ES-I3 (cell line): ENCODE data around the gene MYL5.
"Not testable (repeated sequence)": the region's sequence is repeated elsewhere in the genome, so short reads cannot be mapped to it uniquely, and the experiment has no call there.

Experiments used
- H3K36me3 ChIP-seq: 2 replicates; pipeline ENCODE4 v1.6.1; 2013; ENCODE audit warnings: mild to moderate bottlenecking, low read length, control low read depth, moderate library complexity; ENCODE audit not compliant: insufficient read depth
- H3K4me1 ChIP-seq: 2 replicates; pipeline ENCODE4 v1.6.1; 2013; ENCODE audit warnings: mild to moderate bottlenecking, control low read depth, low read length; ENCODE audit not compliant: insufficient read depth
- H3K9ac ChIP-seq: 2 replicates; pipeline ENCODE4 v1.6.1; 2013; ENCODE audit warnings: low read depth, mild to moderate bottlenecking, low read length, moderate library complexity
- H3K9me3 ChIP-seq: 2 replicates; pipeline ENCODE4 v1.6.1; 2013; ENCODE audit warnings: mild to moderate bottlenecking, low read length, moderate library complexity; ENCODE audit not compliant: control insufficient read depth, insufficient read depth

The MYL5 gene

GRCh38 chr4:632926-633325, 41.4 kb upstream of the MYL5 start:
- Histone ChIP-seq H3K9me3 (no peaks in the 10 kb centered on the region), H3K36me3 (no peaks in the 10 kb centered on the region), H3K4me1 (no peaks in the 10 kb centered on the region; the same call in 1 of the 2 replicates), H3K9ac (no peak overlapping the region)

DNA sequence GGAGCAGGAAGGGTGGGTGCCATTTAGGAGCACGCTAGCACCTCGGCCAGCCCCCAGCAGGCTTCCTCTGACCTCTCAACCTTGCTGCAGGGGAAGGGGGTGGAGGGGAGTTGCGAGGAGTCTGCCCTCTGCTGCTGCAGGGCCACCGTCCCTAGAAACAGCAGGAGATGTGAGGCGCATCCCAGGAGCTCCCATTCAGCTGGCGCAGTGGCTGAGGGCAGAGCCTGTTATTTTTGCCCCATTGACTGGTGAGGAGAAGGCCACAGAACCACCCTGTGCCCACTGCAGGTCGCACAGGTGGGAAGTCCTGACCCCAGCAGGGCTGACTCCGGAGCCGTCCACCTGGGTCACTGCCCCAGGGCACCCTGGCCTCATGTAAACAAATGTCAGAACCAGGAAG, 40.9 kb upstream of the MYL5 start:
- H3K9ac ChIP-seq, result no peak overlapping the region
- H3K4me1 ChIP-seq, result no peaks in the 10 kb centered on the region; the same call in 1 of the 2 replicates
- no peaks in the 10 kb centered on the region for H3K9me3 ChIP-seq
- no peaks in the 10 kb centered on the region for H3K36me3 ChIP-seq

DNA sequence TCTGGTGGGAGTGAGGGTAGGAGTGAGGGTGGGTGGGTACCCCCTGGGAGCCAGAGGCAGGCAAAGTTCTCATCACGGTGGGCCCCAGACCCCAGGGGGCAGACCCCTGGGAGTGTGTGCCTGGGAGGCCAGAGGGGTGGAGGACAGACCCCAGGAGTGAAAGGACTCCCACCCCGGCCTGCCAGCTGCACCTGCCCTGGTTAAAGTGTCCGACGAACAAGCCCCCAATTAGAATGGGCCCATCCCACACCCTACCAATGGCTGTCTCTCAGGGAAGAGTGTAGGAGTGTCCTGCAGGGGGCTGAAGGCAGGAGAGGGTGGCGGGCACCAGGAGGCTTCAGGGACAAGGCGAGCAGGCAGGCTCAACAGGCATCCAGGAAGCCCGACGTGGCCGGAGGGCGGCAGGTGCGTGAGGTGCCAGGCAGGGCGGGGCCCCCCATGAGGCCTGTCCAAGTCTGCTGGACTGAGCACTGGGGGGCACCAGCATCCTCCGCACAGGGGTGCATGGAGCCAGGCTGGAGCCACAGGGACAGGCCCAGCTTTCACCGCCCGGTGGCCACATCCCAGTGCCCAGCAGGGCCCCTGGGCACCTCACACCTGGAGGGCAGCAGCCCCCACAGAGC, 40.3 kb upstream of the MYL5 start:
- H3K9me3 ChIP-seq, result no peaks in the 10 kb centered on the region
- H3K36me3 ChIP-seq, result no peaks in the 10 kb centered on the region
- no peak overlapping the region for H3K9ac ChIP-seq
- no peaks in the 10 kb centered on the region; the same call in 1 of the 2 replicates for H3K4me1 ChIP-seq

GRCh38 chr4:634599-634985, 39.8 kb upstream of the MYL5 start:
- Histone ChIP-seq H3K36me3 (no peaks in the 10 kb centered on the region), H3K4me1 (no peaks in the 10 kb centered on the region; the same call in 1 of the 2 replicates), H3K9me3 (no peaks in the 10 kb centered on the region), H3K9ac (no peak overlapping the region)

- H3K36me3 ChIP-seq, H3K9ac ChIP-seq, H3K4me1 ChIP-seq, H3K9me3 ChIP-seq: not testable (repeated sequence)
Observed at GRCh38 chr4:635066-635835, 39.1 kb upstream of the MYL5 start.

- Histone ChIP-seq H3K4me1 (no peaks in the 10 kb centered on the region; the same call in 1 of the 2 replicates), H3K9ac (no peak overlapping the region), H3K9me3 (no peaks in the 10 kb centered on the region), H3K36me3 (no peaks in the 10 kb centered on the region)
Observed at GRCh38 chr4:635851-636627, 38.3 kb upstream of the MYL5 start.

GRCh38 chr4:636628-637159, 37.6 kb upstream of the MYL5 start:
- Histone ChIP-seq H3K4me1 (no peaks in the 10 kb centered on the region; the same call in 1 of the 2 replicates), H3K9me3 (no peaks in the 10 kb centered on the region), H3K9ac (no peak overlapping the region), H3K36me3 (no peaks in the 10 kb centered on the region)

GRCh38 chr4:637536-638280, 36.6 kb upstream of the MYL5 start:
- Histone ChIP-seq H3K9me3 (no peaks in the 10 kb centered on the region), H3K36me3 (no peaks in the 10 kb centered on the region), H3K9ac (no peak overlapping the region), H3K4me1 (no peaks in the 10 kb centered on the region; the same call in 1 of the 2 replicates)

DNA sequence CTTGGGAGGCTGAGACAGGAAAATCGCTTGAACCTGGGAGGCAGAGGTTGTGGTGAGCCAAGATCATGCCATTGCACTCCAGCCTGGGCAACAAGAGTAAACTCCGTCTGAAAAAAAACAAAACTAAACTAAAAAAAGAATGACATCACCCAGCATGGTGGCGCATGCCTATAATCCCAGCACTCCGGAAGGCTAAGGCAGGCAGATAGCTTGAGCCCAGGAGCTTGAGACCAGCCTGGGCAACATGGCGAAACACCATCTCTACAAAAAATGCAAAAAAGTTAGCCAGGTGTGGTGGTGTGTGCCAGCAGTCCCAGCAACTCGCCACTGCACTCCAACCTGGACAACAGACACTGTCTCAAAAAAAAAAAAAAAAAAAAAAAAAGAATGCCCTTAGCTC, 32.0 kb upstream of the MYL5 start:
- not testable (repeated sequence) for H3K4me1 ChIP-seq, H3K9ac ChIP-seq, H3K36me3 ChIP-seq, H3K9me3 ChIP-seq

DNA sequence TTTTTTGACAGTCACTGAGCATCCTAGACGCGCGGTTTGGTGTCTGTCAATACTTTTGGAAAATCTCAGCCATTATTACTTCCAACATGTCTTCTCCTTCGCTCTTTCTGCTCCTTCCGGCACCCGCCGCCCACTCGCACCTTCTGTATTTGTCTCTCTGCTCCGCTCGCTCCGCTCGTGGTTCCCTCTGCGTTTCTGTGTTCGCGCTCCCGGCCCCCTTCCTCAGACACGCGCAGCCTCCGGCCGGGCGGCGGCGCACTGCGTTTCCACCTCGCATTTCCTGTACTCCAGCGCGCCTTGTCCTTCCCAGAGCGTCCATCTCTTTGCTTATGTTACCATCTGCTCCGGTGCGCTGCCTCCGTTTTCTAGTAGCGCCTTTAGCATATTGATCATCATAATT, 27.9 kb upstream of the MYL5 start:
- Histone ChIP-seq H3K9ac (no peak overlapping the region), H3K36me3 (no peaks in the 10 kb centered on the region), H3K9me3 (no peaks in the 10 kb centered on the region), H3K4me1 (no peaks in the 10 kb centered on the region; the same call in 1 of the 2 replicates)

- H3K9ac ChIP-seq, result no peak overlapping the region
- H3K36me3 ChIP-seq, result no peaks in the 10 kb centered on the region
- no peaks in the 10 kb centered on the region for H3K9me3 ChIP-seq
- H3K4me1 ChIP-seq, result no peaks in the 10 kb centered on the region; the same call in 1 of the 2 replicates
Observed at GRCh38 chr4:647481-647880, 26.9 kb upstream of the MYL5 start.

DNA sequence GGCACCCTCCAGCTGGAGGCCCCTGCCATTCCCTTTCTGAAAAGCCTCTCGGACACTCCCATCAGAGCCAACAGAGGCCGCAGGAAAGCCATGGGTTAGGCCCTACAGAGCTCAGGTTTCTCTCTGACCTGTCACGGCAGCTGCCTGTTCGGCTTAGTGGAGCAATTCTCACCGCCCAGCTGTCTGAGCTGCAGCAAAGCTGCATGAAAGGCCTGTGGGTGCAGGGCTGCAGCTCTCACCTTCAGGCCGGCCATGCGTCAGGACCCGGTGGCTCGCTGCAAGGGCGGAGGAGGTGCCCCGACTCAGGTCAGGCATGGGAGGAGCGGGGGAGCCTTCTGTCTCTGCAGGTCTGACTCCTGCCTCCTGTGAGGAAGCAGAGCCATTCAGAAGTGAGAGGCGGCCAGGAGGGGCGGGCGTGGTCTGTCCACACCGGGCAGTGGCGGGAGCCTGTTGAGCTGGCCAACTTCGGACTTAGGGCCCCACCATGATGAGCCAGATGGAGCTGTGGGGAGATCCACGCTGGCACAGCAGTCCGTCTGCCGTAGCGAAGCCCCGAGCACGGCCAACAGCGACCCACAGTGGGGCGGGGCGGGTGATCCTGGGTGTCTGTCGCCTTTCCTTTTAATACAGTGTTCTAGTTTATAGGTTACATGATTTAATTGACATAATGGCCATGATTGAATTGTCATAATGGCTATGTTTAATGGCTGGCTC, 25.6 kb upstream of the MYL5 start:
- Histone ChIP-seq H3K9ac (no peak overlapping the region), H3K36me3 (no peaks in the 10 kb centered on the region), H3K9me3 (no peaks in the 10 kb centered on the region), H3K4me1 (no peaks in the 10 kb centered on the region; the same call in 1 of the 2 replicates)

GRCh38 chr4:649293-649625, 25.1 kb upstream of the MYL5 start:
- Histone ChIP-seq H3K4me1 (no peaks in the 10 kb centered on the region; the same call in 1 of the 2 replicates), H3K9me3 (no peaks in the 10 kb centered on the region), H3K36me3 (no peaks in the 10 kb centered on the region), H3K9ac (no peak overlapping the region)
